ENCODE data around the gene ACKR2. TPM values are rescaled to one million over a fixed set of nuclear protein-coding genes. Genes with fewer than 3 reads are reported as not detected.

The ACKR2 gene, protein sequence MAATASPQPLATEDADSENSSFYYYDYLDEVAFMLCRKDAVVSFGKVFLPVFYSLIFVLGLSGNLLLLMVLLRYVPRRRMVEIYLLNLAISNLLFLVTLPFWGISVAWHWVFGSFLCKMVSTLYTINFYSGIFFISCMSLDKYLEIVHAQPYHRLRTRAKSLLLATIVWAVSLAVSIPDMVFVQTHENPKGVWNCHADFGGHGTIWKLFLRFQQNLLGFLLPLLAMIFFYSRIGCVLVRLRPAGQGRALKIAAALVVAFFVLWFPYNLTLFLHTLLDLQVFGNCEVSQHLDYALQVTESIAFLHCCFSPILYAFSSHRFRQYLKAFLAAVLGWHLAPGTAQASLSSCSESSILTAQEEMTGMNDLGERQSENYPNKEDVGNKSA
- total RNA-seq (1 to 10 TPM; 3.1 to 7.8 TPM), polyA plus RNA-seq (under 1 TPM in 1 of 2 donors, not detected in 1; 0.26 TPM)
- long read RNA-seq, donor 1, partial matches to known transcripts: 0 of 1 reads
- long read RNA-seq, donor 1, other reads (novel, unspliced or antisense): 1 of 1 reads
- long read RNA-seq, donor 2, partial matches to known transcripts: 0 of 1 reads
- long read RNA-seq, donor 2, other reads (novel, unspliced or antisense): 1 of 1 reads

DNA sequence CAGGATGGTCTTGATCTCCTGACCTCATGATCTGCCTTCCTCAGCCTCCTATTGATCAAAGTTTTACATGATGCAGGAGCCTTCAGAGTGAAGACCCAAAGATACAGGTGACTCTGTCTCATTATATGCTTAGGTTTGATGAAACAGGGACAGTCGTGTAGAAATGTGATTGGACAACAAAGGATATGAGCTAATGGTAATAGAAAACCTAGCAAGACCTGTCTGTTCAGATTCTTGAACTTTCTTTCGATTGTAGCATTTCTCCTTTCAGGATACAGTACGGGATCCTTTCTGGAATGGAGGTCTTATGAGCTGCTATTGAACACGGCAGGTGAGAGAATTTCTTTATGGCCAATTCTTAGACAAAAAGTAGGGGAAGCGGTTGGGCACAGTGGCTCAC is at the start of gene ACKR2:
TSS of gene ACKR2 (plus strand) at position 244 of the 400 bp plus-strand sequence. CDS start 55,058 bp downstream, outside the sequence.
- intact Hi-C loops (cut with DNase I): no loop called here
- Histone ChIP-seq H3K4me1 (ENCODE audit: control insufficient read depth in 1 of 2, insufficient read depth in 2 of 2, low read length in 2 of 2) (no peaks in the 10 kb centered on the region), H3K9me3 (ENCODE audit: control insufficient read depth, low read length) (no peaks in the 10 kb centered on the region), H3K27me3 (ENCODE audit: control insufficient read depth in 1 of 2, insufficient read depth in 2 of 2, low read length in 1 of 2) (no peaks in the 10 kb centered on the region), H3K4me3 (ENCODE audit: low read length in 2 of 2) (no peak within 1 kb of the TSS), H3K36me3 (ENCODE audit: control insufficient read depth in 1 of 2, insufficient read depth in 2 of 2, low read length in 1 of 2) (no peaks in the 10 kb centered on the region), H3K27ac (ENCODE audit: low read depth in 1 of 2, low read length in 2 of 2) (no peak within 1 kb of the TSS)
- DNase-seq (no peak), ATAC-seq (ENCODE audit: low FRiP score) (no peak)
- WGBS, 2 donors: 95 to 97% methylated on average over 5 of the region's 5 CpGs

DNA sequence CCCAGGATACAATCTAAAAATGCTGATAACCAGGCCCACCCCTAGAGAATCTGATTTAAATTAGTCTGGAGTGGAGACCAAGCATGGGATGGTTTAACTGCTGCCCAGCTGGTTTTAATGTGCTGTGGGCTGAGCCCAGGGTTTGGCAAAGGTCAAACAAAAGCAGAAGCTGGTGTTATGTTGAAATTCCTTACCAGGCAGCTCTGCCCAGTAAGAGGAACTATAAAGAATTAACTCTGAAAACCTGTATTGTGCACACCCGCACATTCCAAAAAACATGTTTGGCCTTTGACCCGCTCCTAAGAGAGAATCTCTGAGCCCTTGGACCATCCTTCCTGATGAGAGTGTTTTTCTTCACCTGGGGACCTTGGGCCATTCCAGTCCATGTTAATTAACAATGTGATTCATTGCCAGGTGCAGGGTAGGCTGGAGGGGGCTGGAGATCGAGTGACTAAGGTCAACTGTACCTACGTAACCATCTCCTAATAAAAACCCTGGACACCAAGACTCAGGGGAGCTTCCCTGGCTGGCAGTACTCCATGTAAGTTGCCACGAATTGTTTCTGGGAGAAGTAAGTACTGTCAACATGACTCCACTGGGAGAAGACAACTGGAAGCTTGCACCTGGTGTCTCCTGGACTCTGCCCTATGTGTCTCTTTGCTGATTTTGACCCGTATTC is 47.1 kb upstream of the ACKR2 start:
- peak; percentile 26 for ATAC-seq (ENCODE audit: low FRiP score)
- Histone ChIP-seq H3K9me3 (ENCODE audit: control insufficient read depth, low read length) (no peaks in the 10 kb centered on the region), H3K27me3 (ENCODE audit: control insufficient read depth in 1 of 2, insufficient read depth in 2 of 2, low read length in 1 of 2) (no peaks in the 10 kb centered on the region), H3K36me3 (ENCODE audit: control insufficient read depth in 1 of 2, insufficient read depth in 2 of 2, low read length in 1 of 2) (no peaks in the 10 kb centered on the region), H3K27ac (ENCODE audit: low read depth in 1 of 2, low read length in 2 of 2) (no peak overlapping the region), H3K4me3 (ENCODE audit: low read length in 2 of 2) (no peak overlapping the region), H3K4me1 (ENCODE audit: control insufficient read depth in 1 of 2, insufficient read depth in 2 of 2, low read length in 2 of 2) (no peaks in the 10 kb centered on the region)
- WGBS, 2 donors: 89% methylated on average over 6 of the region's 6 CpGs
- intact Hi-C loops (cut with DNase I): no loop called here
- no peak for DNase-seq

DNA sequence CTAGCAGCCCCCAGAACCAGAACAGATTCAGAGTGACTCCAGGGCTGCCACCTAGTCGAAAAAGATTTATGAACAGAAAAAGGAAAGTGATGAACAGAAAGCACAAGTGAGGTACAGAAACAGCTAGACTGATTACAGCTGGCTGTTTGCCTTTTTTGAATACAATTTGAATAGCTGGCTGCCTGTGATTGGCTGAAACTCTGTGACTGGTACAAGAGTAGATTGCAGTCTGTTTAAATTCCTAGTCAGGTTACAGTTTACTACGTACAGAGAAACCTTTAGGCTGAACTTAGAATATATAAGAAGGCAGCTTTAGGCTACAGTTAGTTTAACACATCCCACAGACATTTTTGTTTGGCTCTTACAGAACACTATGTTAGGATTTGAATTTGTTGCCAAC is 46.2 kb upstream of the ACKR2 start:
- Histone ChIP-seq H3K36me3 (ENCODE audit: control insufficient read depth in 1 of 2, insufficient read depth in 2 of 2, low read length in 1 of 2) (no peaks in the 10 kb centered on the region), H3K4me1 (ENCODE audit: control insufficient read depth in 1 of 2, insufficient read depth in 2 of 2, low read length in 2 of 2) (no peaks in the 10 kb centered on the region), H3K27me3 (ENCODE audit: control insufficient read depth in 1 of 2, insufficient read depth in 2 of 2, low read length in 1 of 2) (no peaks in the 10 kb centered on the region), H3K27ac (ENCODE audit: low read depth in 1 of 2, low read length in 2 of 2) (no peak overlapping the region), H3K9me3 (ENCODE audit: control insufficient read depth, low read length) (no peaks in the 10 kb centered on the region), H3K4me3 (ENCODE audit: low read length in 2 of 2) (no peak overlapping the region)
- intact Hi-C loops (cut with DNase I): no loop called here
- ATAC-seq (ENCODE audit: low FRiP score) (no peak), DNase-seq (no peak)
- WGBS, 2 donors: 0 to 10% methylated on average over 2 of the region's 2 CpGs

DNA sequence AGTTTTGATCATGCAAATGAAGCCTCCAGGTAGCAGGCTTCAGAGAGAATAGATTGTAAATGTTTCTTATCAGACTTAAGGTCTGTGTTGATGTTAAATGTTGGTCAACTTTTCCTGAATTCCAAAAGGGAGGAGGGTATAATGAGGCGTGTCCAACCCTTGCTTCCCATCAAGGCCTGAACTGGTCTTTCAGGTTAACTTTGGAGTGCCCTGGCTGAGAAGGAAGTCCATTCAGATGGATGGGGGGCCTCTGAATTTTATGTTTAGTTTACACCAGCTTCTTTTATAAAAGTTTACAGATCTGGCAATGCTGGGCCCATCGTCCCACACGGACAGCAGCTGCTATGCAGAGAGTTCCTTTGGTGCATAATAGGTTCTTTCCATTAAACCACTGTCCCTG is 45.1 kb upstream of the ACKR2 start:
- ATAC-seq (ENCODE audit: low FRiP score): no peak
- no peaks in the 10 kb centered on the region for H3K36me3 ChIP-seq (ENCODE audit: control insufficient read depth in 1 of 2, insufficient read depth in 2 of 2, low read length in 1 of 2)
- H3K4me3 ChIP-seq (ENCODE audit: low read length in 2 of 2): no peak overlapping the region
- H3K9me3 ChIP-seq (ENCODE audit: control insufficient read depth, low read length): no peaks in the 10 kb centered on the region
- WGBS, 2 donors: 92 to 97% methylated on average over 3 of the region's 3 CpGs
- no peaks in the 10 kb centered on the region for H3K27me3 ChIP-seq (ENCODE audit: control insufficient read depth in 1 of 2, insufficient read depth in 2 of 2, low read length in 1 of 2)
- no peaks in the 10 kb centered on the region for H3K4me1 ChIP-seq (ENCODE audit: control insufficient read depth in 1 of 2, insufficient read depth in 2 of 2, low read length in 2 of 2)
- no peak overlapping the region for H3K27ac ChIP-seq (ENCODE audit: low read depth in 1 of 2, low read length in 2 of 2)
- DNase-seq: no peak
- intact Hi-C loops (cut with DNase I): no loop called here

DNA sequence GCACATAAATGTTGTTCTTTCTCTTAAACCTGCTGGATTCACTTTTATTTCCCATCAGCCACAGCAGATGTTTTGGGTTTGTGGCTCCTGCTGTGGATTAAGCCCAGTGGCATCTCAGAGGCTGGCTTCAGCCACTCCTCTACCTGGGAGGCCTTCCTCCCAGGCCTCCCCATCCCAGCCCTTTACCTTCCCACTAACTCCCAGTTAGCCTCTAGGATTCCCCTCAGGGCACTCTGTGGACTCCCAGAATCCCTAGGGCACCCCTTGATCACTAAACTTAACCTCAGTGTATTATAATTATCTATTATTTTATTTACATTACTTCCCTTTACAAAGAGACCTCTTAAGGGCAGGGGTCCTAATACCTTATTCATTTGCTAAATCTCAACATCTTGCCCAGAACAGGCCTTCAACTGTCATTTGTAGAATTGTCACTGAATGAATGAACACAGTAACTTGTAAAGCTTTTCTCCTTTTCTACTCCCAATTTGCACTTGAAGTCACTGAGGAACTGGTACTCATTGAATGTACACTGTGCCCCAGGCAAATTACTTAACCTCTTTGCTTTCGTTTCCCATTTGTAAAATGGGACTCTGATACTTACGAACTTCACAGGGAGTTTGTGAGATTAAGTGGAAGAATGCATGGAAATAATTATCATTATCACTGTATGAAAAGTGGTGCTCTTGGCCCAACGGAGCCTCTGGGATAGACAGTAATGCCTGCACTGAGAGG is 44.5 kb upstream of the ACKR2 start:
- Histone ChIP-seq H3K36me3 (ENCODE audit: control insufficient read depth in 1 of 2, insufficient read depth in 2 of 2, low read length in 1 of 2) (no peaks in the 10 kb centered on the region), H3K9me3 (ENCODE audit: control insufficient read depth, low read length) (no peaks in the 10 kb centered on the region), H3K27me3 (ENCODE audit: control insufficient read depth in 1 of 2, insufficient read depth in 2 of 2, low read length in 1 of 2) (no peaks in the 10 kb centered on the region), H3K4me1 (ENCODE audit: control insufficient read depth in 1 of 2, insufficient read depth in 2 of 2, low read length in 2 of 2) (no peaks in the 10 kb centered on the region), H3K4me3 (ENCODE audit: low read length in 2 of 2) (no peak overlapping the region), H3K27ac (ENCODE audit: low read depth in 1 of 2, low read length in 2 of 2) (no peak overlapping the region)
- no peak for ATAC-seq (ENCODE audit: low FRiP score)
- 87 to 94% methylated on average over 3 of the region's 3 CpGs for WGBS, 2 donors
- DNase-seq: no peak
- intact Hi-C loops (cut with DNase I): no loop called here

DNA sequence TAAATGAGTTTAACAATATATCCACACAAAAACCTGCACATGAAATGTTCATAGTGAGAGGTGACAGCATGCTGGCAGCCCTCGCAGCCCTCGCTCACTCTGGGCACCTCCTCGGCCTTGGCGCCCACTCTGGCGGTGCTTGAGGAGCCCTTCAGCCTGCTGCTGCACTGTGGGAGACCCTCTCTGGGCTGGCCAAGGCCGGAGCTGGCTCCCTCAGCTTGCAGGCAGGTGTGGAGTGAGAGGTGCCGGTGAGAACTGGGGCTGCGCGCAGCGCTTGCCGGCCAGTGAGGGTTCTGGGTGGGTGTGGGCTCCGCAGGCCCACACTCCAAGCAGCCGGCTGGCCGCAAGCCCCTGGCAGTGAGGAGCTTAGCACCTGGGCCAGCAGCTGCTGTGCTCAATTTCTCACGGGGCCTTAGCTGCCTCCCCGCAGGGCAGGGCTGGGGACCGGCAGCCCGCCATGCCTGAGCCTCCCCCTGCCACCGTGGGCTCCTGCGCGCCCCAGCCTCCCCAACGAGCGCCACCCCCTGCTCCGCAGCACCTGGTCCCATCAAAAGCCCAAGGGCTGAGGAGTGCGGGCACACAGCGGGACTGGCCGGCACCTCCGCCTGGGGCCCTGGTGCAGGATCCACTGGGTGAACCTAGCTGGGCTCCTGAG is 39.6 kb upstream of the ACKR2 start:
- ATAC-seq (ENCODE audit: low FRiP score) (no peak), DNase-seq (peak in 1 of 2 donors; percentile 58)
- Histone ChIP-seq H3K4me1 (ENCODE audit: control insufficient read depth in 1 of 2, insufficient read depth in 2 of 2, low read length in 2 of 2) (no peaks in the 10 kb centered on the region), H3K4me3 (ENCODE audit: low read length in 2 of 2) (no peak overlapping the region), H3K27ac (ENCODE audit: low read depth in 1 of 2, low read length in 2 of 2) (no peak overlapping the region), H3K27me3 (ENCODE audit: control insufficient read depth in 1 of 2, insufficient read depth in 2 of 2, low read length in 1 of 2) (no peaks in the 10 kb centered on the region), H3K36me3 (ENCODE audit: control insufficient read depth in 1 of 2, insufficient read depth in 2 of 2, low read length in 1 of 2) (no peaks in the 10 kb centered on the region), H3K9me3 (ENCODE audit: control insufficient read depth, low read length) (no peaks in the 10 kb centered on the region)
- intact Hi-C loops (cut with DNase I): loop anchor here in 1 of 2 donors (10.0 kb wide), 1 partner anchor 335 kb away; the partner anchor contains the start of gene POMGNT2
- WGBS, 2 donors: 97 to 98% methylated on average over 28 of the region's 28 CpGs

DNA sequence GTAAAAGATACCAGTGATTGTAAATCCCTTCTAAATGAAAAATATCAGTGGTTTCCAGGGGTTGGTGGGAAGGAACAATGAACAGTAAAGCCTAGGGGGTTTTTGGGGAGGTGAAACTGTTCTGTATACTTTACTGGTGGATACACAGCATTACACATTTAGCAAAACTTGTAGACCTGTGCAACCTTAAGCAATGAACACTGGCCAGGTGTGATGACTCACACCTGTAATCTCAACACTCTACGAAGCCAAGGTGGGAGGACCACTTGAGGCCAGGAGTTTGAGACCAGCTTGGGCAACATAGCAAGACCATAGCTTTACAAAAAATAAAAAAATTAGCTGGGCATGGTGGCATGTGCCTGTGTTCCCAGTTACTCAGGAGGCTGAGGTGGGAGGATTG is 38.0 kb upstream of the ACKR2 start:
- no peaks in the 10 kb centered on the region for H3K27me3 ChIP-seq (ENCODE audit: control insufficient read depth in 1 of 2, insufficient read depth in 2 of 2, low read length in 1 of 2)
- H3K4me3 ChIP-seq (ENCODE audit: low read length in 2 of 2): no peak overlapping the region
- intact Hi-C loops (cut with DNase I): loop anchor here in 1 of 2 donors (10.0 kb wide), 1 partner anchor 334 kb away; the partner anchor contains the start of gene POMGNT2
- H3K9me3 ChIP-seq (ENCODE audit: control insufficient read depth, low read length): no peaks in the 10 kb centered on the region
- H3K36me3 ChIP-seq (ENCODE audit: control insufficient read depth in 1 of 2, insufficient read depth in 2 of 2, low read length in 1 of 2): no peaks in the 10 kb centered on the region
- ATAC-seq (ENCODE audit: low FRiP score) (no peak), DNase-seq (no peak)
- no peak overlapping the region for H3K27ac ChIP-seq (ENCODE audit: low read depth in 1 of 2, low read length in 2 of 2)
- 74 to 76% methylated on average over 1 of the region's 1 CpG for WGBS, 2 donors
- no peaks in the 10 kb centered on the region for H3K4me1 ChIP-seq (ENCODE audit: control insufficient read depth in 1 of 2, insufficient read depth in 2 of 2, low read length in 2 of 2)

Data from aorta (tissue), 5 donors.